ENCODE measurements around the gene CLIC4. TPM values are rescaled to one million over a fixed set of nuclear protein-coding genes. Genes with fewer than 3 reads are reported as not detected.

Gene CLIC4
- total and polyA plus RNA-seq, 9 of the 15 experiments (the other 6 are each of a cell fraction or from before 2014, with no cell fraction given) = 16.0 to 67.5 (median 38.4) TPM

DNA sequence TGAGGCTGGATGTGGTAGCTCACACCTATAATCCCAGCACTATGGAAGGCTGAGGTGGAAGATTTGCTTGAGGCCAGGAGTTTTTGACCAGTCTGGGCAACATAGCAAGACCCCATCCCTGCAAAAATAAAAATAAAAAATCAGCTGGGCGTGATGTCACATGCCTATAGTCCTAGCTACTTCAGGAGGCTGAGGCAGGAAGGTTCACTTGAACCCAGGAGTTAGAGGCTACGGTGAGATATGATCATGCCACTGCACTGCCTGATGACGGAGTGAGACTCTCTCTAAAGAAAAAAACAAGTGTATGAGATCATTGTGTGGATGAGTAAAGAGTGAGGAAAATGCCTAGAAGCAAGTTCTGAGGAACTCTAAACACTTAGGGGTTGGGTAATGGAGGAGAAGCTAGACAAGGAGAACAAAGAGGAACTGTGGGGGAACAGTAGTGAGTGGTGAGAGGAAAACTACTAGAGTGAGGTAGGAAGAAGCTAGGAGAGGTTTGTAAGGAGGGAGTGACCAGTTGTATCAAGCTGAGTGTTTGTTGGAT is 17.0 kb downstream of the CLIC4 start (continued):
- TF ChIP-seq ZBTB40 (IDR thresholded peaks at IDR 0.05) (no peak), ZBTB40 (CRISPR knock-in tag; IDR thresholded peaks at IDR 0.05) (no peak), PRMT5 (CRISPR knock-in tag; IDR thresholded peaks at IDR 0.05) (no peak), KLF6 (CRISPR knock-in tag; IDR thresholded peaks at IDR 0.05; ENCODE audit: borderline replicate concordance) (no peak), MED1 (CRISPR knock-in tag; IDR thresholded peaks at IDR 0.05; ENCODE audit: borderline replicate concordance) (no peak), ERF (CRISPR knock-in tag; IDR thresholded peaks at IDR 0.05) (no peak), ARID3B (CRISPR knock-in tag; IDR thresholded peaks at IDR 0.05; ENCODE audit: borderline replicate concordance) (no peak), ZNF12 (CRISPR knock-in tag; IDR thresholded peaks at IDR 0.05) (no peak), IRF2 (CRISPR knock-in tag; IDR thresholded peaks at IDR 0.05) (no peak)
- TF ChIP-seq, protein P1, sequence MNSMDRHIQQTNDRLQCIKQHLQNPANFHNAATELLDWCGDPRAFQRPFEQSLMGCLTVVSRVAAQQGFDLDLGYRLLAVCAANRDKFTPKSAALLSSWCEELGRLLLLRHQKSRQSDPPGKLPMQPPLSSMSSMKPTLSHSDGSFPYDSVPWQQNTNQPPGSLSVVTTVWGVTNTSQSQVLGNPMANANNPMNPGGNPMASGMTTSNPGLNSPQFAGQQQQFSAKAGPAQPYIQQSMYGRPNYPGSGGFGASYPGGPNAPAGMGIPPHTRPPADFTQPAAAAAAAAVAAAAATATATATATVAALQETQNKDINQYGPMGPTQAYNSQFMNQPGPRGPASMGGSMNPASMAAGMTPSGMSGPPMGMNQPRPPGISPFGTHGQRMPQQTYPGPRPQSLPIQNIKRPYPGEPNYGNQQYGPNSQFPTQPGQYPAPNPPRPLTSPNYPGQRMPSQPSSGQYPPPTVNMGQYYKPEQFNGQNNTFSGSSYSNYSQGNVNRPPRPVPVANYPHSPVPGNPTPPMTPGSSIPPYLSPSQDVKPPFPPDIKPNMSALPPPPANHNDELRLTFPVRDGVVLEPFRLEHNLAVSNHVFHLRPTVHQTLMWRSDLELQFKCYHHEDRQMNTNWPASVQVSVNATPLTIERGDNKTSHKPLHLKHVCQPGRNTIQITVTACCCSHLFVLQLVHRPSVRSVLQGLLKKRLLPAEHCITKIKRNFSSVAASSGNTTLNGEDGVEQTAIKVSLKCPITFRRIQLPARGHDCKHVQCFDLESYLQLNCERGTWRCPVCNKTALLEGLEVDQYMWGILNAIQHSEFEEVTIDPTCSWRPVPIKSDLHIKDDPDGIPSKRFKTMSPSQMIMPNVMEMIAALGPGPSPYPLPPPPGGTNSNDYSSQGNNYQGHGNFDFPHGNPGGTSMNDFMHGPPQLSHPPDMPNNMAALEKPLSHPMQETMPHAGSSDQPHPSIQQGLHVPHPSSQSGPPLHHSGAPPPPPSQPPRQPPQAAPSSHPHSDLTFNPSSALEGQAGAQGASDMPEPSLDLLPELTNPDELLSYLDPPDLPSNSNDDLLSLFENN (IDR thresholded peaks at IDR 0.05; ENCODE audit: low read depth in 2 of 2, low read length in 2 of 2) = no peak
- TF ChIP-seq, protein P2, sequence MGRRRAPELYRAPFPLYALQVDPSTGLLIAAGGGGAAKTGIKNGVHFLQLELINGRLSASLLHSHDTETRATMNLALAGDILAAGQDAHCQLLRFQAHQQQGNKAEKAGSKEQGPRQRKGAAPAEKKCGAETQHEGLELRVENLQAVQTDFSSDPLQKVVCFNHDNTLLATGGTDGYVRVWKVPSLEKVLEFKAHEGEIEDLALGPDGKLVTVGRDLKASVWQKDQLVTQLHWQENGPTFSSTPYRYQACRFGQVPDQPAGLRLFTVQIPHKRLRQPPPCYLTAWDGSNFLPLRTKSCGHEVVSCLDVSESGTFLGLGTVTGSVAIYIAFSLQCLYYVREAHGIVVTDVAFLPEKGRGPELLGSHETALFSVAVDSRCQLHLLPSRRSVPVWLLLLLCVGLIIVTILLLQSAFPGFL (CRISPR knock-in tag; IDR thresholded peaks at IDR 0.05) = no peak

All from K562 (cell line).